Endothelial cell (in vitro differentiated cells): ENCODE results near the gene ANXA7. TPM values are rescaled to one million over a fixed set of nuclear protein-coding genes. Genes with fewer than 3 reads are reported as not detected.

Experiments used
- DNase-seq: peaks from one replicate; pipeline ENCODE4 v3.0.0; 2021; ENCODE audit warnings: low spot score
- H3K27ac Mint-ChIP-seq: one replicate; pipeline ENCODE4 v1.8.0; 2021; ENCODE audit warnings: mixed read lengths, inconsistent platforms; ENCODE audit not compliant: unreplicated experiment
- H3K27me3 Mint-ChIP-seq: one replicate; pipeline ENCODE4 v1.8.0; 2021; ENCODE audit warnings: mild to moderate bottlenecking, moderate library complexity, mixed read lengths, inconsistent platforms; ENCODE audit not compliant: unreplicated experiment
- H3K36me3 Mint-ChIP-seq: one replicate; pipeline ENCODE4 v1.8.0; 2021; ENCODE audit warnings: mild to moderate bottlenecking, low read depth, mixed read lengths, inconsistent platforms; ENCODE audit not compliant: unreplicated experiment
- H3K4me1 Mint-ChIP-seq: one replicate; pipeline ENCODE4 v1.8.0; 2021; ENCODE audit warnings: mild to moderate bottlenecking, mixed read lengths, inconsistent platforms; ENCODE audit not compliant: unreplicated experiment
- H3K4me3 Mint-ChIP-seq: one replicate; pipeline ENCODE4 v1.8.0; 2021; ENCODE audit warnings: mild to moderate bottlenecking, mixed read lengths, inconsistent platforms; ENCODE audit not compliant: unreplicated experiment
- H3K9me3 Mint-ChIP-seq: one replicate; pipeline ENCODE4 v1.8.0; 2021; ENCODE audit warnings: mixed read lengths, inconsistent platforms; ENCODE audit not compliant: unreplicated experiment
- total RNA-seq: library from RNA; stranded (reverse); fragmentation: NEBNext Ultra II Directional; extraction: Animal tissue kit (Norgen Biotek cat#: 25700); gene quantifications from one replicate; pipeline ENCODE4 v1.2.1, GENCODE V29; 2021; ENCODE audit not compliant: unreplicated experiment
- TF ChIP-seq, protein P1 (sequence below): fragments of 200-600 bp; sonication (generic); IDR thresholded peaks from one replicate; pipeline ENCODE4 v1.5.0; 2021; ENCODE audit warnings: antibody characterized with exemption; ENCODE audit not compliant: unreplicated experiment

ANXA7 gene
- total RNA-seq, 1 donor from 2014 or later = 92.6 TPM

DNA sequence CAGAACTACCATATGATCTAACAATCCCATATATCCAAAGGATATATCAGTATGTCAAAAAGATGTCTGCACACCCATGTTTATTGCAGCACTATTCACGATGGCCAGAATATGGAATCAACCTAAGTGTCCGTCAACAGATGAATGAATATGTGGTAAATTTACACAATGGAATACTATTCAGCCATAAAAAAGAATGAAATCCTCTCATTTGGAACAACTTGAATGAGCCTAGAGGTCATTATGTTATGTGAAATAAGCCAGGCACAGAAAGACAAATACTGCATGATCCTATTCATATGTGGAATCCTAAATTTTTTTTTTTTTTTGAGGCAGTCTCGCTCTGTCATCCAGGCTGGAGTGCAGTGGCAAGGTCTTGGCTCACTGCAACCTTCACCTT lies 48.9 kb downstream of the ANXA7 start:
- no peaks in the 10 kb centered on the region for H3K4me1 Mint-ChIP-seq
- H3K9me3 Mint-ChIP-seq = no peaks in the 10 kb centered on the region
- H3K27me3 Mint-ChIP-seq = peaks cover 2% of the 10 kb centered on the region
- TF ChIP-seq, protein P1, sequence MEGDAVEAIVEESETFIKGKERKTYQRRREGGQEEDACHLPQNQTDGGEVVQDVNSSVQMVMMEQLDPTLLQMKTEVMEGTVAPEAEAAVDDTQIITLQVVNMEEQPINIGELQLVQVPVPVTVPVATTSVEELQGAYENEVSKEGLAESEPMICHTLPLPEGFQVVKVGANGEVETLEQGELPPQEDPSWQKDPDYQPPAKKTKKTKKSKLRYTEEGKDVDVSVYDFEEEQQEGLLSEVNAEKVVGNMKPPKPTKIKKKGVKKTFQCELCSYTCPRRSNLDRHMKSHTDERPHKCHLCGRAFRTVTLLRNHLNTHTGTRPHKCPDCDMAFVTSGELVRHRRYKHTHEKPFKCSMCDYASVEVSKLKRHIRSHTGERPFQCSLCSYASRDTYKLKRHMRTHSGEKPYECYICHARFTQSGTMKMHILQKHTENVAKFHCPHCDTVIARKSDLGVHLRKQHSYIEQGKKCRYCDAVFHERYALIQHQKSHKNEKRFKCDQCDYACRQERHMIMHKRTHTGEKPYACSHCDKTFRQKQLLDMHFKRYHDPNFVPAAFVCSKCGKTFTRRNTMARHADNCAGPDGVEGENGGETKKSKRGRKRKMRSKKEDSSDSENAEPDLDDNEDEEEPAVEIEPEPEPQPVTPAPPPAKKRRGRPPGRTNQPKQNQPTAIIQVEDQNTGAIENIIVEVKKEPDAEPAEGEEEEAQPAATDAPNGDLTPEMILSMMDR = no peak
- no peak overlapping the region for H3K27ac Mint-ChIP-seq
- peak overlapping the region; percentile 42 for H3K4me3 Mint-ChIP-seq
- no peak for DNase-seq
- H3K36me3 Mint-ChIP-seq = peaks cover 20% of the 10 kb centered on the region

DNA sequence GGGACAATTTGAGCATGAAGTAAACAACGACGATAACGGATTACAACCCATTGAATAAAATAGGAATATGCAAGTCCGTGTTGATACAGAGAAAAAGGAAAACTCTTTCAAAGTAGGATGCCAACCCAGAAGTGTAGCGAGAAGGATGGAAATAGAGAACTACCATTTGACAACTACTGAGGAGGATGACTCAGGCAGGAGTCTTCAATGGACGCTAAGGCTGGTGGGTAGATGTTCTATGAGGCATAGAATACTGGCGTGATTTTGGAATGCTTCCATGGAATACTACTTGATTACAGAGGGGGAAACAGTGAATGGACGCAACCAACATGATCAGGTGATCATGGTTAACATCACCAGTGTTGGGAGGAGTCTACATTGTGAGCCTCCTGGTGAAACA lies 54.4 kb downstream of the ANXA7 start:
- H3K4me1 Mint-ChIP-seq = peaks cover 8% of the 10 kb centered on the region
- DNase-seq = no peak
- no peaks in the 10 kb centered on the region for H3K36me3 Mint-ChIP-seq
- no peak overlapping the region for H3K27ac Mint-ChIP-seq
- H3K27me3 Mint-ChIP-seq = peaks cover 6% of the 10 kb centered on the region
- H3K4me3 Mint-ChIP-seq = no peak overlapping the region
- TF ChIP-seq, protein P1 = no peak
- no peaks in the 10 kb centered on the region for H3K9me3 Mint-ChIP-seq

DNA sequence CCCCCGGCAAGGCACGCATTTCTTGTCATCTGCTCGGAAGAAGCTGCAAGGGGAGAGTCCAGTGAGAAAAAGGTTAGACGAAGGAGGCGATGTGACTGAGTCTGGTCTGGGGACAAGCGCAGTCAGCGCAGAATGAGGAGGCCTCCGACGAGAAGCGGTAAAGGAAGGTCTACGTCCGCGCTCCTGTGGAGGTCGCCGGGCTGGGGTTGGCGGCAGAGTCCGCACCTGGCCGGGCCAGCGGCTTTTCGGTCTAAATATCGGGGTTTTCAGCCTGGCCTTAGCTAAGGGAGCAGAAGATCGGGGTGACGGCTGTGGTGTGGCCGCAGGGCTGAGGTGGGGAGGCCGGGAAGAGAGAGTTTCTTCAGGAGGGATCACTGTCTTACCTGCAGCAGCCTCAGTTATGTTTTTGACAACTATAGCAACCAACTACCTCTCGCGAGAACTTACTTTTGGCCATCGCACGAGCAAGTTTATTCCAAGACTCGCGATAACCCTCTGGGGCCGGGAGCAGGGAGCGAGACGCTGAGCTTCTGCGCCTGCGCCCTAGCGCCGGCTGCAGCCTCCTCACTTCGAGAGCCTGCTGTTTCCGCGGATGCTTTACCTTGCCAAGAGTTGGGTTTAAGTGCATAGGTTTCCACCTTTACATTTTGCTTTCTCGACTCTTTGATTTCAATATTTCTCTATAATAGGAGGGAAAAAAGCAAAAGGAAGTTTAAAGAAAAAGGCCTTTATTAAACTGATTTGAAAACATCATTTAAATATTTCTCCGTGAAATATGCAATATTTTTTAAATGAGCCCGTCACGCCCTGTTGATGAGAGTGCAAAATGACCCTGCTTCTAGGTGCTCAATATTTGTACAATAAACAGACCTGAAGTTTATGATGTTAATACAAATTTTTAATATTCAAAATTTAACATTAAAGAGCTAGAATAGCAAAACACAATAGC lies 55.3 kb downstream of the ANXA7 start, which contains the start of gene CFAP70:
TSS of gene CFAP70 (minus strand) at position 534 of the 949 bp plus-strand sequence. CDS start 4,068 bp downstream, outside the sequence.
- Mint-ChIP-seq H3K9me3 (no peaks in the 10 kb centered on the region), H3K4me1 (peaks cover 8% of the 10 kb centered on the region), H3K36me3 (no peaks in the 10 kb centered on the region)

DNA sequence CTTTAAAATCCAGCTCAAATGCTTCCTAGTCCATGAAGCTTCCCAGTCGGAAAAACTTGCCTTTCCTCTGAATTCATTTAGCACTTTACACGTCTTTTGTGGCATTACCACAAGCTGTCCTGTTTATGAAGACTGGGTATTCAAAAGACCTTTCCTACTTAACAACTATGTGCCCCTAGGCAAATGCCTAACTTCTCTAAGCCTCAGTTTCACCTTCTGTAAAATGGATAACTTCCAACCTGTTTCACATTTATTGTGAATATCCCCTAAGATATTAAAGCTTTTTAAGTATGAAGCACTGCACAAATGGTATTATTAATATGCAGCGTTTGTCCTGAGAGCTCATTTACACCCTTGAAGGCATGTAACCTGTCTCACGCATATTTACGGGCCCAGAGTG lies 56.0 kb downstream of the ANXA7 start:
- Mint-ChIP-seq H3K36me3 (no peaks in the 10 kb centered on the region), H3K27me3 (peaks cover 6% of the 10 kb centered on the region), H3K9me3 (no peaks in the 10 kb centered on the region), H3K27ac (peak overlapping the region; percentile 97), H3K4me3 (peak overlapping the region; percentile 97), H3K4me1 (peaks cover 8% of the 10 kb centered on the region)
- DNase-seq = no peak
- TF ChIP-seq, protein P1 = no peak

More for the DNA sequence above, 55.3 kb downstream of the ANXA7 start, which contains the start of gene CFAP70:
- H3K4me3 Mint-ChIP-seq = peak within 1 kb of the TSS; percentile 97
- TF ChIP-seq, protein P1 = no peak
- peak; percentile 94 for DNase-seq
- peaks cover 6% of the 10 kb centered on the region for H3K27me3 Mint-ChIP-seq
- H3K27ac Mint-ChIP-seq = peak within 1 kb of the TSS; percentile 97

DNA sequence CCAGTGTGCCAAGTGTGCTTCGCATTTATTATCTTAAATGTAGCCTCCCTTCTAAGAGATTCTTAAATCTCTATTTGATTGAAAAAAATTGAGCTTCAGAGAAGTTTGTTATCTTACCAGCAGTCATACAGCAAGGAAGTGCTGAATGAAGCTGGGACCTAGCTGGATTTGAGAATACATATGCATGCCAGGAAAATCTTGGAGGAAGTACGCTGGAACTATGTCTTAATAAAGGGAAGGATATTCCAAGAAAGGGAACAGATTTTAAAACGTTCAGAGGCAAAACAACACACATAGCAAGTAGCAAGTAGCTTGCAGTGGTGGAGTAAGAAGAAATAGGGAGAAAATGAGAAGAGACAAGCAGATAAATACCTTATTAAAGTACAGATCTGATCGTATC lies 56.7 kb downstream of the ANXA7 start:
- DNase-seq = no peak
- Mint-ChIP-seq H3K27ac (no peak overlapping the region), H3K27me3 (peaks cover 6% of the 10 kb centered on the region), H3K9me3 (no peaks in the 10 kb centered on the region), H3K4me3 (no peak overlapping the region), H3K4me1 (peaks cover 8% of the 10 kb centered on the region), H3K36me3 (no peaks in the 10 kb centered on the region)
- TF ChIP-seq, protein P1 = no peak
